Natural killer cell treated with Interleukin-12 subunit alpha and Interleukin-12 subunit beta and Interleukin-15 and Interleukin-18, amount 100 ng/mL, for 72 hours (primary cell): ENCODE results near the gene CSTB. TPM values are rescaled to one million over a fixed set of nuclear protein-coding genes. Genes with fewer than 3 reads are reported as not detected.
A peak's percentile ranks its signal among the peaks of the same experiment; 100 is the strongest.

Experiments used
- ATAC-seq, 2 donors: fragments of 150-1000 bp; cut with Tn5 transposase in 1 of 2; sonication (Bioruptor Pico), chemical (Tn5 transposase) in 1 of 2; 2 replicates each; pipeline ENCODE4 v1.10.0; 2021
- DNase-seq: peaks from one replicate; pipeline ENCODE4 v3.0.0; 2022; ENCODE audit warnings: low spot score
- H3K27ac Mint-ChIP-seq, 2 donors: 1 replicate in 1 of 2; 2 replicates in 1 of 2; pipeline ENCODE4 v1.8.0; 2022; ENCODE audit warnings: mixed read lengths in 2 of 2, mild to moderate bottlenecking in 1 of 2, moderate library complexity in 1 of 2
- H3K27me3 Mint-ChIP-seq, 2 donors: 1 replicate in 1 of 2; 2 replicates in 1 of 2; pipeline ENCODE4 v1.8.0; 2022; ENCODE audit warnings: mixed read lengths in 2 of 2
- H3K36me3 Mint-ChIP-seq: one replicate; pipeline ENCODE4 v1.8.0; 2022; ENCODE audit warnings: mixed read lengths
- H3K4me1 Mint-ChIP-seq, 2 donors: 1 replicate in 1 of 2; 2 replicates in 1 of 2; pipeline ENCODE4 v1.8.0; 2022; ENCODE audit warnings: low read depth in 2 of 2, mixed read lengths in 2 of 2, mild to moderate bottlenecking in 1 of 2
- H3K4me3 Mint-ChIP-seq: one replicate; pipeline ENCODE4 v1.8.0; 2022; ENCODE audit warnings: mixed read lengths
- H3K9me3 Mint-ChIP-seq: 2 replicates; pipeline ENCODE4 v1.8.0; 2022; ENCODE audit warnings: mixed read lengths
- total RNA-seq, 2 donors: library from RNA; stranded (reverse); gene quantifications; one replicate each; pipeline ENCODE4 v1.2.3, GENCODE V29; 2022

Gene CSTB
- total RNA-seq, 2 donors from 2014 or later, result 15.3 to 15.4 TPM

DNA sequence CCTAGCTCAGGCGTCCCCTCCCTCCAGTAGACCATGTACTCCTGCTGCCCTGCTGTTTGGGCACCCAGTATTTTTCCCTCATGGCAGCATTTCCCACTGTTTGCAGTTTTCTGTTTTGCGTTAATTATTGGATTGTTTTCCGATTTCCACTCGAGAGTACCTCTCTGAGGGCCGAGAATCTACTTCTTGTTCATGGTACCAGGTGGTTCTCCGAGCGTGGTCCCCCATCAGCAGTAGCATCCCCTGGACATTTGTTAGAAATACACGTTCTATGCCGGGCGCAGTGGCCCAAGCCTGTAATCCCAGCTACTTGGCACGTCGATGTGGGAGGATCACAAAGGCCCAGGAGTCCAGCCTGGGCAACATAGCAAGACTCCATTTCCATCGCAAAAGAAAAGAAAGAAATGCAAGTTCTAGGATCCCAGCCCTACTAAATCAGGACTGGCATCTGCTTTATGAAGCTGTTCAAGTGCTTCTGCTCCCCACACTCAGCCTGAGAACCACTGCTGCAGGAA lies 14.0 kb upstream of the CSTB start:
- Mint-ChIP-seq H3K36me3 (peaks cover 11% of the 10 kb centered on the region), H3K4me3 (peak overlapping the region; percentile 87), H3K27ac (peak overlapping the region; percentile 62 to 91), H3K9me3 (no peaks in the 10 kb centered on the region), H3K27me3 (no peaks in the 10 kb centered on the region), H3K4me1 (peaks cover 13 to 14% of the 10 kb centered on the region in 2 donors)
- ATAC-seq (no peak), DNase-seq (no peak)

DNA sequence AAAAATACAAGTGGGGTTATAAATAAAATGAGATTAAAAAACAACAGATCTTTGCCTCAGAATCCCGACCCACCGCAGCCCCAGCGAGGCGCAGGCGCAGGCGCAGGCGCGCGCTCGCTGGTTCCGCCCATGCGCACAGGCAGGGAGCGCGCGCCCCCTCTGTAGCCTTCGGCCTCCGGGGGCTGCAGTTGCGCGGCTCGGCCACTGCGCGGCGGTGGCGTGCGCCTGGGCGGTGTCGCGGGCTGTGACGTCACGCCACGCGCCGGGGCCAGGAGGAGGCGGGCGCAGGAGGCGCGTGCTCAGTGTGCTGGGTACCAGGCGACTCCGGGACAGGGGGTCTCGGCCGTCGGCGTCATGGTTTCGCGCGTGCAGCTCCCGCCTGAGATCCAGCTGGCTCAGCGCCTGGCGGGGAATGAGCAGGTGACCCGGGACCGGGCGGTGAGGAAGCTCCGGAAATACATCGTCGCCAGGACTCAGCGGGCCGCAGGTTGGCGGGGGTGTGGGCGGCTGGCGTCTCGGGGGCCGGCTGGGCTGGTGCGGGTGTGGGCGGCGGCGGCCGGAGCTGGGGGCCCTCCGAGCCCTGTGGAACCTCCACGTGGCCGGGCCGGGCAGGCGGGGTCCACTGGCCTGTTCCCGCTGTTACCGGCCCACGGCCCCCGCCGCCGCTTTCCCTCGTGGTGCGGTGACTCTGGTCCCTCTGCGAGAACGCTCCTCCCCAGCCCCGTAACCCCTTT lies 13.3 kb upstream of the CSTB start, which contains the start of gene RRP1:
Gene RRP1, plus strand, starts transcription at position 302 of the 734 bp plus-strand sequence. Its CDS starts 53 bp downstream, at position 355.
- H3K9me3 Mint-ChIP-seq, result no peaks in the 10 kb centered on the region
- peaks cover 13% of the 10 kb centered on the region in 2 donors for H3K4me1 Mint-ChIP-seq
- H3K4me3 Mint-ChIP-seq, result peak within 1 kb of the TSS; percentile 87
- peaks cover 9% of the 10 kb centered on the region for H3K36me3 Mint-ChIP-seq
- peak within 1 kb of the TSS; percentile 62 to 91 for H3K27ac Mint-ChIP-seq
- DNase-seq, result peak; percentile 95
- peak; percentile 96 to 98 for ATAC-seq
- H3K27me3 Mint-ChIP-seq, result no peaks in the 10 kb centered on the region

DNA sequence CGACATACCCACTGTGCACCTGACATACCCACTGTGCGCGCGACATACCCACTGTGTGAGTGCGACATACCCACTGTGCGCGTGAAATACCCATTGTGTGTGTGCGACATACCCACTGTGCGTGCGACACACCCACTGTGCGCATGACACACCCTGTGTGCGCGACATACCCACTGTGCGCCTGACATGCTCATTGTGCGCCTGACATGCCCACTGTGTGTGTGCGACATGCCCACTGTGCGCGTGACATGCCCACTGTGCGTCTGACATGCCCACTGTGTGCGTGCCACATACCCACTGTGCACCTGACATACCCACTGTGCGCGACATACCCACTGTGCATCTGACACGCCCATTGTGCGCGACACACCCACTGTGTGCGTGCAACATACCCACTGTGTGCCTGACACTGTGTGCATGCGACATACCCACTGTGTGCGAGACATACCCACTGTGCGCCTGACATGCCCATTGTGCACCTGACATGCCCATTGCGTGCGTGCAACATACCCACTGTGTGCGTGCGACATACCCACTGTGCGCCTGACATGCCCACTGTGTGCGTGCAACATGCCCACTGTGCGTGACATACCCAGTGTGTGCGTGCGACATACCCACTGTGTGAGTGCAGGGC lies 10.8 kb upstream of the CSTB start:
- peaks cover 9 to 13% of the 10 kb centered on the region in 2 donors for H3K4me1 Mint-ChIP-seq
- H3K36me3 Mint-ChIP-seq, result peaks cover 2% of the 10 kb centered on the region
- DNase-seq, result no peak
- H3K27me3 Mint-ChIP-seq, result no peaks in the 10 kb centered on the region
- H3K9me3 Mint-ChIP-seq, result no peaks in the 10 kb centered on the region
- peak overlapping the region in 1 of 2 donors; percentile 37 for H3K27ac Mint-ChIP-seq
- H3K4me3 Mint-ChIP-seq, result no peak overlapping the region
- ATAC-seq, result no peak

DNA sequence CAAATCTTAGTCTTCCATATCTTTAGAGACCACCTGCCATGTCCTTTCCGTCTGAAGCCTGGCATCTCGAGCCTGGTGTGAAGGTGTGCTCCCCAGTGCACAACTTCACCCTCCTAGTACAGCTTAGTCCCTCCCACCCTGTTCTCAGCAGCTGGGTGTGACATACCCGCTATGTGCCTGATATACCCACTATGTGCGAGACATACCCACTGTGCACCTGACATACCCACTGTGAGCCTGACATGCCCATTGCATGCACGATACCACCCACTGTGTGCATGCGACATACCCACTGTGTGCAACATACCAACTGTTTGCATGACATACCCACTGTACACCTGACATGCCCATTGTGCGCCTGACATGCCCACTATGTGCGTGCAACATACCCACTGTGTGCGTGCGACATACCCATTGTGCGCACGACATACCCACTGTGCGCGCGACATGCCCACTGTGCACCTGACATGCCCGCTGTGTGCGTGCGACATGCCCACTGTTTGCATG lies 10.2 kb upstream of the CSTB start:
- H3K9me3 Mint-ChIP-seq, result no peaks in the 10 kb centered on the region
- peak overlapping the region in 1 of 2 donors; percentile 37 for H3K27ac Mint-ChIP-seq

DNA sequence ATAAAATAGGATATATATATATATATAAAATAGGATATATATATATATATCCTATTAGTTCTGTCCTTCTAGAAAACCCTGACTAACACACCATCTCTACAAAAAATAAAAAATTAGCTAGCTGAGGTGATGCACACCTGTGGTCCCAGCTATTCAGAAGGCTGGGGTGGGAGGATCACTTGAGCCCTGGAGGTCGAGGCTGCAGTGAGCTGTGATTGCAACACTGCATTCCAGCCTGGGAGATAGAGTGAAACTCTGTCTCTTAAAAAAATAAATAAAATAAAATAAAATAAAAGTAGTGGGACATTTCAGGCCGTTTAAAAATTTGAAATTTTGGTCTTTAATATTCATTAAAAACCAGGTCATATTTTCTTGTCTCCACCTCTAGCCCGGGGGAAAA lies 9.0 kb upstream of the CSTB start:
- H3K27ac Mint-ChIP-seq, result no peak overlapping the region
- no peak overlapping the region for H3K4me3 Mint-ChIP-seq
- H3K36me3 Mint-ChIP-seq, result no peaks in the 10 kb centered on the region
- H3K9me3 Mint-ChIP-seq, result no peaks in the 10 kb centered on the region
- no peak for ATAC-seq
- DNase-seq, result no peak
- no peaks in the 10 kb centered on the region for H3K27me3 Mint-ChIP-seq
- peaks cover 4 to 6% of the 10 kb centered on the region in 2 donors for H3K4me1 Mint-ChIP-seq

More for the DNA sequence above, 10.2 kb upstream of the CSTB start:
- ATAC-seq (no peak), DNase-seq (no peak)
- Mint-ChIP-seq H3K27me3 (no peaks in the 10 kb centered on the region), H3K4me1 (peaks cover 7 to 13% of the 10 kb centered on the region in 2 donors), H3K36me3 (no peaks in the 10 kb centered on the region), H3K4me3 (no peak overlapping the region)

DNA sequence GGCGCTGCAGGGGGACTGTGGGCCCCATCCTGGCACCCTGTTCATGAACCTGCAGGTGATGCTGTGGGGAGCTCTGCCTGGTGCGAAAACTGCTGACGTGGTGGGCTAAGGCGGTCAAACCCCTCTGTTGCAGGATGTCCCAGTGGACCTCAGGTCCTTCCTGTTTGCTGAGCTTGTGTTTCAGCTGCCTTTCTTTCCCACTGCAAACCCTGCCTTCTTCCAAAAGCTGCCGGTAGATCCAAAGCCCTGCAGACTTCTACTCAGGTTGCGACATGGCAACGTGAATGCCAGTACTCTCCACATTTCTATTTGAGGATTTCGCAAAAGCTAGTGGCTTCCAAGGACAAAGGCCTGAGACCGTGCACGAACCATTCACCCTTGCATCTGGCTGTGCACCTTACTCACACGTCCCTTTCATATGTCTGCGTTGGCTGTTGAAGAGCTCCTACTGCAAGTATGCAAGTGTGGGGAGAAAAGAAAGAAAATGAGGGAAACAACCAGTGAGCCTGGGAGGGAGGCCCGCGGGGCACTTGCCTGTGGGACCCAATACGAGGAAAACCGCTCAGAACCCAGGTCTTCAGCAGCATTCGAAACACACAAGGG lies 7.1 kb upstream of the CSTB start:
- Mint-ChIP-seq H3K4me3 (no peak overlapping the region), H3K4me1 (peaks cover 9% of the 10 kb centered on the region in 2 donors)
- peak in 1 of 2 donors; percentile 4 for ATAC-seq

DNA sequence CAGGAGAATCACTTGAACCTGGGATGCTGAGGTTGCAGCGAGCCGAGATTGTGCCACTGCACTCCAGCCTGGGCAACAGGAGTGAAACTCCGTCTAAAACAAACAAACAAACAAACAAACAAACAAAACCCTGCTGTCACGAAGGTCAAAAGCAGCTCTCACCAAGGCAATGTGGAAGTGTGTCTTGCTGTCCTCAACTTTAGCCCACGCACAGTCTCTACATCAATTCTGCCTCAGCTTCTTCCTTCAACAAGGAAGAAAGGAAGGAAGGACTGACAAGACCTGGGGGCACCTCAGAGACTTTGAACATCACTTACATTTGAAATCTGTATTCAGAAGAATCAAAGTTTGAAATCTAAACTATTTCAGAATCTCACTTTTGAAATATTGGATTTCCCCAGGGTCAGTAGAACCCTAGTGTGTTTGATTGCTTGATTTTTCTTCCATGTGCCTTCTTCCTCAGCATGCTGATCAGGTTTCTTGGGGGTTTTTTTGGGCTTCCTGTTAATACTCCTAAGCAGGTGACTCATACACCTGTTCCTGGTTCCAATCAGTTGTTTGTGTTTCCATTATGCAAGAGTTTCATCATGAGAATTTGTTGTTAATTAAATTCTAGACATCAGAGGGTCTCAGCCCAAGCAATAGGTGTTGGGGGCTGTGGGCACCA lies 6.5 kb upstream of the CSTB start:
- no peaks in the 10 kb centered on the region for H3K9me3 Mint-ChIP-seq
- ATAC-seq (no peak), DNase-seq (no peak)
- no peaks in the 10 kb centered on the region for H3K36me3 Mint-ChIP-seq
- peak overlapping the region in 1 of 2 donors; percentile 29 for H3K27ac Mint-ChIP-seq
- H3K4me3 Mint-ChIP-seq, result no peak overlapping the region
- H3K27me3 Mint-ChIP-seq, result no peaks in the 10 kb centered on the region
- peaks cover 9 to 10% of the 10 kb centered on the region in 2 donors for H3K4me1 Mint-ChIP-seq

More for the DNA sequence above, 7.1 kb upstream of the CSTB start:
- DNase-seq, result no peak
- no peaks in the 10 kb centered on the region for H3K27me3 Mint-ChIP-seq
- H3K36me3 Mint-ChIP-seq, result no peaks in the 10 kb centered on the region
- no peaks in the 10 kb centered on the region for H3K9me3 Mint-ChIP-seq
- peak overlapping the region in 1 of 2 donors; percentile 29 for H3K27ac Mint-ChIP-seq

DNA sequence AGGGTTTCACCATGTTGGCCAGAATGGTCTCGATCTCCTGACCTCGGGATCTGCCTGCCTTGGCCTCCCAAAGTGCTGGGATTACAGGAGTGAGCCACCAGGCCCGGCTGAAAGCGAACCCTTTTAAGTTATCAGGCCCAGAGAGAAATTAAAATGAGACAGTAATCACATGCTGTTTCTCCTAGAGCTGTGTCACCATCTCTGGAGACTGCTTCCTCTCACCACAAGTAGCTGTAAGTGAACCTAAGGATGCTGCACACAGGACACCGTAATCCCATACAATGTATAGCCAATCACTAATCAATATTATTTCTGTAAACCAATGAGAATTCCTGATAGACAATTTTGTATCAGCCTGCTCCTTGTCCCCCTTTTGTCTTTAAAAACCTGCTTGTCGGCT lies 5.7 kb upstream of the CSTB start:
- ATAC-seq (no peak), DNase-seq (no peak)
- H3K27ac Mint-ChIP-seq, result no peak overlapping the region
- H3K4me3 Mint-ChIP-seq, result no peak overlapping the region
- peaks cover 9 to 10% of the 10 kb centered on the region in 2 donors for H3K4me1 Mint-ChIP-seq
- H3K36me3 Mint-ChIP-seq, result no peaks in the 10 kb centered on the region
- H3K27me3 Mint-ChIP-seq, result no peaks in the 10 kb centered on the region
- H3K9me3 Mint-ChIP-seq, result no peaks in the 10 kb centered on the region

DNA sequence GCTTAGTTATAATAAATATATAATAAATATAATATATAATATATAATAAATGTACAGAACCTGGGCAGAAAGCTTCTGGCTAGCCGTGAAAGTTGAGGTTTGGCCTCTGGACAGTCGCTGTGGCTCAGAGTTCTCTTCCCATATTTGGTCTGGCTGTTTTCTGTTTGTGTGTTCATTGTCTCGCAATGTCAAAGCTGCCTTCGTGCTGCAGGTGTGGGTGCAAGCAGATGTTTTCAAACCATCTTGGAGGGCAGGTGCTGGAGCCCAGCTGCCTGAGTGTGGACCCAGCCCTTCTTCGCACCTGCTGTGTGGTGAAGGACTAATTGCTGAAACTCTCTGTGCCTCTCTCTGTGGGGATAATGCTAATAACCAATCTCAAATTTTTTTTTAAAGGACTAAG lies 3.6 kb upstream of the CSTB start:
- no peak for ATAC-seq
- peaks cover 17 to 19% of the 10 kb centered on the region in 2 donors for H3K4me1 Mint-ChIP-seq
- no peak for DNase-seq
- no peak overlapping the region for H3K27ac Mint-ChIP-seq
- H3K9me3 Mint-ChIP-seq, result no peaks in the 10 kb centered on the region
- no peaks in the 10 kb centered on the region for H3K36me3 Mint-ChIP-seq
- no peak overlapping the region for H3K4me3 Mint-ChIP-seq
- H3K27me3 Mint-ChIP-seq, result no peaks in the 10 kb centered on the region

DNA sequence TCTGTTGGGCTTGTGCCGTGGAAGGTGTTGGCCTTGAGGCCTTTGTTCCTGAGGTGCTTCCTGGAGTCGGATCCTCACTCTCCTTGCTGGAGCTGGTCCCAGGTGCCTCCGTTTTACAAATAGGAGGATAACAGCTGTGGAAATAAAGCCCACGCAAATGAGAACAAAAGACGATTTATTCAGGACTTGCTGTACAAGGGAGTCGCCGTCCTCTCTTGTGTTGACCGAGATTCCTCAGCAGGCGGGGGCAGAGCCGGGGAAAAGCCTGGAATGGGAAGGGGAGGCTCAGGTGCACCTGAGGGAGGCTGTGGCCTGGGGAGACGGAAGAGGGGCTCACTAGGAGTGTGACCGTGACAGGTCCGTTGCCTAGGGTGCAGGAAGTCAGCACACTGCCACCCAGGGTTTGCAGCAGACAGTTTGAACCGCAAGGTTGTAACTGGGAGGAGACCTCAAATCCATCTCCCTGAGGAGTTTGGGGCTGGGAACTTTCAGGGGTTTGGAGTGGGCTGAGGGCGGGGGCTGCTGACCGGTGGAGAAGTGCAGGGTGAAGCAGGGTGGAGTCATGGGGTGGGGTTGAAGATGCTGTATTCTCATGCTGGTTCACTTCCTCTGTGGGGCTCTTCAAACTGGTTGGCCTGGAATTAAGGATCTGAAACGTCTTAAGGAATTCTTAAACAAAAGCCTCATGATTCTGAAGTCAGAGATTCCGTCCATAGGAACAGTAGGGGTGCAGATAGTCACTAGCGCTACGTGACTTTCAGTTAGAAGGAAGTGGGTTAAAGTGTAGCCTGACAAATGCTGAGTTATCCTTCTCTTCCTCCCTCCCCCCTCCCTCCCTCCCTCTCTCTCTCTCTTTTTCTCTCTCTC lies 2.6 kb upstream of the CSTB start:
- Mint-ChIP-seq H3K27me3 (no peaks in the 10 kb centered on the region), H3K36me3 (no peaks in the 10 kb centered on the region), H3K27ac (peak overlapping the region in 1 of 2 donors; percentile 21), H3K4me3 (peak overlapping the region; percentile 47), H3K4me1 (peaks cover 17 to 24% of the 10 kb centered on the region in 2 donors), H3K9me3 (no peaks in the 10 kb centered on the region)
- no peak for ATAC-seq
- no peak for DNase-seq

DNA sequence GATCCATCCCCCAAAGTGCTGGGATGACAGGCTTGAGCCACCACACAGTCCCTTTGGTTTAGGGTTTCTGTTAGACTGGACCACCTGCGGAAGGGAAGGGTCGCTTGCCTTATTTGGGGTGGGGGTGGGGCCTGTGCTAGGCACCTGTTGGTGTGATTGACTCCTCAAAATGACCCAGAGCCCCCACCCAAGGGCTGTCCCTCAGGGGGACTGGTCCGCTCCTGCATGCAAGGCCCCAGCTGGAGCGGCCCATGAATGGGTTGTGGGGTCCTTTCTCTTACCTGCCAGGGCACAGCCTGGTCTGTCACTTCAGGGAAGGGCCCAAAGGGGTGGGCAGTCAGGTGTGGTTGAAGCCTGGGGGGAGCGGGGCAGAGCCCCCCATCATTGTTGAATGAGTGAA lies 1.8 kb upstream of the CSTB start:
- no peaks in the 10 kb centered on the region for H3K36me3 Mint-ChIP-seq
- no peak overlapping the region for H3K4me3 Mint-ChIP-seq
- H3K9me3 Mint-ChIP-seq, result no peaks in the 10 kb centered on the region
- H3K27ac Mint-ChIP-seq, result peak overlapping the region in 1 of 2 donors; percentile 41
- H3K27me3 Mint-ChIP-seq, result no peaks in the 10 kb centered on the region
- no peak for DNase-seq
- peaks cover 17 to 24% of the 10 kb centered on the region in 2 donors for H3K4me1 Mint-ChIP-seq
- no peak for ATAC-seq

DNA sequence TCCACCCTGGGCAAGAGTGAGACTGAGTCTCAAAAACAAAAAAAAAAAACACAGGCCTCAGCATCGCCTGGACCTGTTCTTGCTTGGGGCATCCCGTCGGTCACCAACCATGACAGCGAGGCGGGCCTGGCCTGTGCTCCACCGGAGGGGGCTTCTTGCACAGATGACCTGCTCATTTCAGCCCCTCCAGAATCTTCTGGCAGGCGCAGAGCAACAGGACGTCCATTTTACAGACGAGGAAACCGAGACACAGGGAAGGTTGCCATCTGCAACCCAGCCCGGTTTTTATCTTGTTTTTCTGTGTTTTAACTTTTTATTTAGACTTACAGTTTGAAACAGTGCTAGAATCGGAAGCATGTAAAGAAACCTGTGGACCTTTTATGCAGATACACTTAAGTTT lies 918 bp downstream of the CSTB start:
- Mint-ChIP-seq H3K27ac (peak overlapping the region; percentile 54), H3K36me3 (no peaks in the 10 kb centered on the region), H3K27me3 (no peaks in the 10 kb centered on the region), H3K4me1 (peaks cover 17 to 27% of the 10 kb centered on the region in 2 donors), H3K4me3 (peak overlapping the region; percentile 90), H3K9me3 (no peaks in the 10 kb centered on the region)
- DNase-seq, result no peak
- no peak for ATAC-seq
